Measurements from ENCODE around the gene FMN2. TPM values are rescaled to one million over a fixed set of nuclear protein-coding genes. Genes with fewer than 3 reads are reported as not detected.

The FMN2 gene
- total RNA-seq, 1 experiment from 2014 or later = 4.6 TPM

- Histone ChIP-seq H3K27ac (ENCODE audit: low read length) (peak overlapping the region; percentile 60), H3K9me3 (ENCODE audit: low read length) (peaks cover 5% of the 10 kb centered on the region; the same call in 1 of the 2 replicates), H3K79me2 (ENCODE audit: low read length) (no peaks in the 10 kb centered on the region), H3K9ac (ENCODE audit: low read length) (no peak overlapping the region), H2AFZ (ENCODE audit: low read length) (peak overlapping the region; percentile 57), H3K27me3 (ENCODE audit: low read length) (no peaks in the 10 kb centered on the region), H3K4me3 (ENCODE audit: low read length) (peak overlapping the region; percentile 33), H3K4me2 (ENCODE audit: low read length) (peak overlapping the region; percentile 68), H3K36me3 (ENCODE audit: low read depth, low read length) (peaks cover 5% of the 10 kb centered on the region), H3F3A (ENCODE audit: low read length, unreplicated experiment) (peaks cover 5% of the 10 kb centered on the region), H4K20me1 (ENCODE audit: low read length) (no peaks in the 10 kb centered on the region), H3K4me1 (ENCODE audit: insufficient read depth, low read length) (peaks cover 23% of the 10 kb centered on the region), H3K9me2 (replicated peaks; ENCODE audit: low read length) (no peaks in the 10 kb centered on the region)
- ATAC-seq (peak; percentile 54), DNase-seq (peak; percentile 93)
- TF ChIP-seq EZH2 (IDR thresholded peaks at IDR 0.05; ENCODE audit: low read length, unreplicated experiment) = no peak
- TF ChIP-seq EZH2phosphoT487 (IDR thresholded peaks at IDR 0.05; ENCODE audit: borderline replicate concordance, low read length) = no peak
- TF ChIP-seq CTCF (conservative IDR thresholded peaks at IDR 0.05; ENCODE audit: low read depth, low read length) = no peak
- intact Hi-C loops (cut with micrococcal nuclease) = loop anchor here (5.0 kb wide), 1 partner anchor 39 kb away; no protein-coding TSS in a partner anchor
- ChIA-PET CTCF (interaction anchor here (0.6 kb wide), 1 partner anchor 607 kb away, joined by 3 read pairs; no protein-coding TSS in a partner anchor), POLR2A (ENCODE audit: unreplicated experiment) (no interaction called here)
- BruUV-seq (replicated peaks) = no TSS peak
Measured at GRCh38 chr1:240385985-240386978, 294.6 kb downstream of the FMN2 start.

- Histone ChIP-seq H3K27me3 (ENCODE audit: low read length) (no peaks in the 10 kb centered on the region), H3K4me3 (ENCODE audit: low read length) (no peak overlapping the region), H3K27ac (ENCODE audit: low read length) (no peak overlapping the region), H3K4me1 (ENCODE audit: insufficient read depth, low read length) (peaks cover 23% of the 10 kb centered on the region), H3K9me2 (replicated peaks; ENCODE audit: low read length) (no peaks in the 10 kb centered on the region), H2AFZ (ENCODE audit: low read length) (peak overlapping the region; percentile 57), H3K36me3 (ENCODE audit: low read depth, low read length) (no peaks in the 10 kb centered on the region; the same call in 1 of the 2 replicates), H3K9ac (ENCODE audit: low read length) (no peak overlapping the region), H3K9me3 (ENCODE audit: low read length) (no peaks in the 10 kb centered on the region), H3K4me2 (ENCODE audit: low read length) (no peak overlapping the region; the same call in 1 of the 2 replicates), H3F3A (ENCODE audit: low read length, unreplicated experiment) (peaks cover 5% of the 10 kb centered on the region), H3K79me2 (ENCODE audit: low read length) (no peaks in the 10 kb centered on the region), H4K20me1 (ENCODE audit: low read length) (no peaks in the 10 kb centered on the region)
- ChIA-PET CTCF (no interaction called here), POLR2A (ENCODE audit: unreplicated experiment) (no interaction called here)
- no peak for TF ChIP-seq CTCF (conservative IDR thresholded peaks at IDR 0.05; ENCODE audit: low read depth, low read length)
- no peak for TF ChIP-seq EZH2phosphoT487 (IDR thresholded peaks at IDR 0.05; ENCODE audit: borderline replicate concordance, low read length)
- no peak for TF ChIP-seq EZH2 (IDR thresholded peaks at IDR 0.05; ENCODE audit: low read length, unreplicated experiment)
- intact Hi-C loops (cut with micrococcal nuclease) = loop anchor here (5.0 kb wide), 1 partner anchor 40 kb away; no protein-coding TSS in a partner anchor
- ATAC-seq = no peak
- no peak for DNase-seq
- no TSS peak for BruUV-seq (replicated peaks)
Measured at GRCh38 chr1:240387051-240387450, 295.4 kb downstream of the FMN2 start.

All from PC-3 (cell line).